Fibroblast of upper back skin (primary cell): ENCODE results near the gene CCDC187.

Source experiments
- DNase-seq: peaks from one replicate; pipeline ENCODE4 v3.0.0-alpha.2; 2013

Gene CCDC187

GRCh38 chr9:136251264-136252115 is 52.4 kb downstream of the CCDC187 start:
- DNase-seq, result no peak

DNA sequence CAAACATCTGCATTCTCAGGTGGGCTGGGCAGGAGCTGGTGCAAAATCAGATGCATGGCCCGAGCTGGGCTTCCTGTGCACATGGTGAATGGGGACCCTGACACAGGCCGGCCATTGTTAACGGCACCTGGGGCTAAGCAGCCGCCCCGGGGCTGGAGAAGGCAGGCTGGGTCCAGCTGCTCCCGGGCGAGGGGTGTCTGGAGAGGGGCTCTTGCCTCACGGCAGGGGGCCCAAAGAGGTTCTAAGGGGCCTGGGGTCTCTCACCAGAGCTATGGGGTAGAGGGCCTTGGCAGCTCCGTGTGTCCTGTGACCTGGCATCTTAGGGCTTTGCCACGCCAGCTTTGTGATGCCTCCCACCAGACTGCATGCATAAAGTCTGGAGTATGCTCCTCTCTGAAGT is 53.2 kb downstream of the CCDC187 start:
- no peak for DNase-seq

GRCh38 chr9:136249877-136250559 is 53.9 kb downstream of the CCDC187 start:
- no peak for DNase-seq

DNA sequence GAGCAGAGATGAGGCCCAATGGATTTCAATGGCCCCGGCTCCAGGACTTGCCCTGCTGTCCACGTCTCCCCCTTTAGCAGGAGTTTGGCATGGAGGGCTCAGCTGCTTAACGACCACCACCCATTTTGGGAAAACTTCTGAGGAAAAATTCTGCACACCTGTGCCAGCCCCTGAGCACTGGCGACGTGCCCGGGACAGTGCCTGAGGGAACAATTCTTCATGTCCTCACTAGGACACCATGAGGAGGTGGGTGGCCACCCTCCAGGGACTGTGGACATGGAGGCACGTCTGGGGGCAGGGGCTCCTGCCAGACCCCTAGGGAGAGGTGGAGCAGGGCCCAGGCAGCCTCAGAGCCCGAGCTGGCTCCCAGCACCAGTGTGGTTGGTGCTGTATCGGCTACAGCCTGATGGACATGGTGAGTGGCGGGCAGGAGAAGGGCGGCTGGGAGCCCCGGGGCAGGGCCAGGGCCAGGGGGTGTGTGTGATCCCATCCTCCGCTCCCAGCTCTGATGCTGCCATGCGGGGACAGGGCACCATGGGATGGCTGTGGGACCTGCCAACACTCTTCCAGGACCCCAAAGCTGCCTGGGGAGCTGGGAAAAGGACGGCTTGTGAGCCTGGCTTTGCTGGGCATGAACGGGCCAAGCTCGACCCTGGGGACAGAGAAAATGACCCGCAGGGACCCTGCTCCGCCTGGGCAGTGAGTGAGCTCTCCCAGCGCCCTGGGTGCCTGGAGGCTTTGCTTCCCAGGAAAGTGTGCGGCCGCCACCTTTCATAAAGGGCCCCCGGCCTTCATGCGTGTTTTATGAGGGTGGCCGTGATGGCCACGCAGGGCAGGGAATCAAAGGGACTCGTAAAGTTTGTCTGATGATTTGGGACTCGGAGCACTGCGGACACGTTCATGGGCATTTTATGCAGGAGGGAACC is 54.7 kb downstream of the CCDC187 start:
- no peak for DNase-seq

DNA sequence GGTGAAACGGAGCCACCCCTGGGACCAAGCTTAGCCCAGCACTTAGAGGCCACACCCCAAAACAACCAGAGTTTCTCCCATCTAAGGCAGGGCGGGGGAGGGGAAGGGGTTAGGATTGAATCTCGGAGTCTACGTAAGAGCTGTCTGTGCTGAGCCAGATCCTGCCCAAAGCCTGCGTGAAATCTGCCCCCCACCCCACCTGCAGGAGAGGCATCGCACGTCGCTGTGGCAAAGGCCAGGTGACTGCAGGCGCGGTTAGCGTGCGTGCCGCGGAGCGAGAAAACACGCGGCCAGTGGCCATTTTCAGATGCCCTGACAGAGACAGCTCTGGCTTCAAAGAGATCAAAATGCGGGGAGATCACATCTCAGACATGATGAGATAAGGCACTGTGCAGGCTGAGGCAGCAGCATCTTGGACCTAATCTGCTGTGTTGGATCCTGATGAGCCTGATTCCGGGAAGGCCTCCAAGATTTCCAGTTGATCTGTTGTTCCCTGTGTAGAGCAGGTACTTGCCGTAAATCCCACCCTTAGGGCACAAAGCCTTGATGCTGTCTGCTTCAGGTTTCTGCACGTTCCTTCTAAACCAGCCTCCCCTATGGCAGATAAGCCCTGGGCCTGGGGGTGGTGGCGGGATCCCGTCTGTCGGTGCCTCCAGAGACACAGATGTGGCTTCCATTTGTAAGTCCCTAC is 55.8 kb downstream of the CCDC187 start:
- DNase-seq, result no peak

- DNase-seq, result no peak
These were observed 56.4 kb downstream of the CCDC187 start for GRCh38 chr9:136247551-136247916.

DNA sequence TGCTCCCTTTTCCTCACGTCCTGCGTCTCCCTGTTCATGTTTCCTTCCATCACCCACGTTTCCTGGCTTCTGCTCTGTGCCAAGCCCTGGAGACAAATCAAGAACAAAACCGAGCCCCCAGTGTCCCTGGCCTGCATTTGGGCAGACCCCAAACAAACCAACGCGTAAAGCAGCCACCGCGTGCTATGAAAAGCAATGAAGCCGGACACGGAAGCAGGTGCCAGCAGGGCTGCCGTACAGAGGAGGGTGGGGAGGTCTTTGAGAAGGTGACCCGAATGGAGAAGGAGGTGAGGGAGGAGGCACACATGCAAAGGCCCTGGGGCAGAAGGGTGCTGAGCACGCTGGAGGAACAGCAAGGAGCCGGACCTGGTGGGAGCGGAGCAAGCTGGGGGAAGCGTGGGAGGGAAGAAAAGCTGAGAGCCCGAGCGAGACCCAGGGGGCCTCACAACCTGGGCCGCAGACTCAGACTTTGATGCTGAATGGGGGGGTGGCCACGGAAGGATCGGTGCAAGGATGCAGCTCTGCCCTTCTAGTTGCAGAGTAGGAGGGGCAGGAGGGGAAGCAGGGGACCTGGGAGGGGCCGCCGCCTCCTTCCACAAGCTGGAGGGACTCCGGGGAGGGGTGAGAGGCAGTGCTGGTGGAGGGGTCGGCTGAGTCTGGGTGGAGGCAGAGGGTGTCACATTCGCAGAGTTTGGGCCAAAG is 56.9 kb downstream of the CCDC187 start:
- no peak for DNase-seq

DNA sequence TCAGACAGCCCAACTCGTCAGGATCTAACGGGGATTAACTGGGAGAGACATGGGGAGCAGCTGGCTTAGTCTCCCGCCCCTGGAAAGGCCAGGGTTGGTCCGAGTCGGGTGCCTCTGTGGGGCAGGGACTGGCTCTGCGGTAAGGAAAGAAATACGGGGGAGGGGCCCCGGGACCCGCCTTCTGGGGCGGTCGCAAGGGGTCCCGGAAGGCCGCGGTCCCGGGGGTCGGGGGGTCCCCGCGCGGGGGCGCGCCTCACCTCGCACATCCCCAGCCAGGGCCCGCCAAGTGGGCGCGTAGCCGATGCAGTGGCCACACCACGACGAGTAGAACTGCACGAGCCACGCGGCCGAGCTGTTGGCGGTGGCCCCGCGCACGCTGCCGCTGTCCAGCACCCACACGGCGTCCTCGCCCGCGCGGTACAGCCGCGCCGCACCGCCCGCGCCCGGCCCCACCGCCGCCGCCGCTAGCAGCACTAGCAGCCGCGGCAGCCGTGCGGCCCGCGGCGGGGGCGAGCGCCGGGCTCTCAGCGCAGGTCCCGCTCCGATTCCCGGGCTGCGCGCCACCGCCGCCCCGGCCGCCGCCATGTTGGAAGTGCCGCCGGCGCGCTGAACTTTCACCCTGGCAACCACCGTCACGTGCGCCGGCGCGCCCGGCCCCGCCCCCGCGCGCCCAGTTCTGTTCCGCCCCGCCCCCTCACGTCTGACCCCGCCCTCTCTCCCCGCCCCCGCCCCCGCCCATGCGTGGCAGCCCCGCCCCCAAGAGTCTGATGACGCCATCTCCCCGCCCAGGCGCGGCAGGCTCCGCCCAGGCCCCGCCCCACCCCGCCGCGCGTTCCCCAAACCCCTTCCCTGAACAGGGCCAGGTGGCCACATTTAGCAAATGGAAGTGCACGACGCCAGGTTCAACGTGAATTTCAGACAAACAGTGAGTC is 58.4 kb downstream of the CCDC187 start, which contains the start of gene QSOX2:
QSOX2 (minus strand) TSS at position 594 of the 932 bp plus-strand sequence; CDS start at position 585, 9 bp downstream.
- peak; percentile 74 for DNase-seq

- no peak for DNase-seq
These were observed 59.0 kb downstream of the CCDC187 start for GRCh38 chr9:136244969-136245218.

GRCh38 chr9:136244122-136244968 is 59.5 kb downstream of the CCDC187 start:
- peak; percentile 4 for DNase-seq

DNA sequence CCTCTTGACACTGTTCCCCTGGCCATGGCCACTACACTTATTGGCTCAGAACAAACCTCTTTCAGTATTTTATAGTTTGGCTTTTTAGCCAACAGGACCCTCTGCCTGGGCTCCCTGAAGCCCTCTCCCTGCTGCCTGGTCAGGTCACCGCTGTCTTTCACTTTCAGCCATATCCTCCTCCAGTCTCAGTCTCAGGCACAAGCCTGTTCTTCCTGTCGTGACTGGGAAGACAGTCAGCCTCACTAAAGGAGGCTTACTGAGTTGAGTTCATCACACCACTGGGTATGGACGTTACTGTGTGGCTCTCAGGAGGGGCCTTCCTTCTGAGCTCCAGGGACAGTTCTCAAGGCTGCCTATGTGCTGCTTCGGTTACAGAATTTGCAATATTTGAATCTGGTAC is 60.3 kb downstream of the CCDC187 start:
- no peak for DNase-seq

- peak; percentile 4 for DNase-seq
These were observed 60.9 kb downstream of the CCDC187 start for GRCh38 chr9:136242918-136243525.

DNA sequence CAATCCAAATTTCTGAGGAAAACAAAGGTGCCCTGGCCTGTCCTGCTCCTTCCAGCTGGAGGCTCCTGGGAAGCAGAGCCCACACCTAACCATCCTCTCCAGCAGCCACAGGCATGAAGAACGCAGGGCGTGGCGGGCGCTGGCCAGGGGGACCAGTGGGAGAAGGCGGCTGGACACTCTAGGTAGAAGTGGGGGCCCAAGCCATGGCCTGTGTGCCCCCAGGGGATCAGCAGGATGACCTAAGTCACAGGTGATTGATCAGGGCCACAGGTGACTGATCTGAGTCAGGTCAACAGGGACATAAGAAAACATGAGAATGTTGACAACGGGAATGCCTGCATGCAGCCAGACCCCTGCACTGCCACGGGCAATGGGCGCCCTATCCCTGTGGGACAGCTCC is 61.6 kb downstream of the CCDC187 start:
- DNase-seq, result no peak

DNA sequence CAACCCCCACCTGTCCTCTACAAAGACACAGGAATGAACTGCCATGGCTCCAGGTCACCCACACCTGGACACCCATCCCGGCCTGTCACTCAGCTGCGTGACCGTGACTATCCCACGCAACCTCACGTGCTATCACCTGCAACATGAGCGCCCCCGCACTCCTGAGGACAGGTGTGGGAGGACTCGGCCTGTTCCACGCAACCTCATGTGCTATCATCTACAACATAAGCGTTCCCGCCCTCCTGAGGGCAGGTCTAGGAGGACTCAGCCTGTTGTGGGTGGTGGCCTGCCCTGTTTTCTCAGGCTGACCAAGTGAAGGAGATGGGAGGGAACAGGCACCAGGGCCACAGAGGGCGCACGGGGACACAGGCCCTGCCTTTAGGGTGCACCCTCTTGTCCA is 62.4 kb downstream of the CCDC187 start:
- no peak for DNase-seq

DNA sequence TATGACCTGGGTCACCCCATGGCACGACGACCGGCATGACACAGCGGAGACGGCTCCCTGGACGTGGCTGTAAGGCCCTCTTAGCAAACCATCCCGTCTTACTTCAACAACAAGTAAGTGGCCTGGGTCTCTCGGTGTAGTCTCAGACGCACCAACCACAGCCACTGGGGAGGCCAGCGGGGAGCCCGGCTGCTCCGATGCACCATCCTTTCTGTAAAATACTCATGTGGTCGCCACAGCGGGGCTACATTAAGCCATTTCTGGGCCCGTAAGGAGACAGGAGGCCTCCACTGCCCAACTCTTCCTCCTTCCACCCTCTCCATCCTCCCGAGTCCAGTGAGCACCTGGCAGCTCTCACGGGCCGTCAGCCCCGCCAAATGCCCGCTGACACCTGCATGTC is 63.0 kb downstream of the CCDC187 start:
- DNase-seq, result no peak

DNA sequence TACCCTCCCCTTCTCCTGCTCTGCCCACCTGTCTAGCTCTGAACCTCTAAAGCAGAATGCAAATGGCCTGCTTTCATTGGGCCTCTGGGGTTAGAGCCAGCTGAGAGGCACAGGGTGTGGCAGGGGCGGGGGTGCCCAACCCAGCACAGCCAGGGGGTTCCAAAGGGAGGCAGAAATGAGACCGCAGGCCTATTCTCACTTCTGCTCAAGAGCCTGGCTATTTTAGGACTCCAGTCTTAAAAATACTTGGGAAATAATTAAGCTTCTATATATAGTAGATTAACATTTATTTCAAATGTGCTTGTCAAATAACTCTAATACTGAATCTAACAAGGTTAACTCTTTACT is 63.9 kb downstream of the CCDC187 start:
- DNase-seq, result no peak

DNA sequence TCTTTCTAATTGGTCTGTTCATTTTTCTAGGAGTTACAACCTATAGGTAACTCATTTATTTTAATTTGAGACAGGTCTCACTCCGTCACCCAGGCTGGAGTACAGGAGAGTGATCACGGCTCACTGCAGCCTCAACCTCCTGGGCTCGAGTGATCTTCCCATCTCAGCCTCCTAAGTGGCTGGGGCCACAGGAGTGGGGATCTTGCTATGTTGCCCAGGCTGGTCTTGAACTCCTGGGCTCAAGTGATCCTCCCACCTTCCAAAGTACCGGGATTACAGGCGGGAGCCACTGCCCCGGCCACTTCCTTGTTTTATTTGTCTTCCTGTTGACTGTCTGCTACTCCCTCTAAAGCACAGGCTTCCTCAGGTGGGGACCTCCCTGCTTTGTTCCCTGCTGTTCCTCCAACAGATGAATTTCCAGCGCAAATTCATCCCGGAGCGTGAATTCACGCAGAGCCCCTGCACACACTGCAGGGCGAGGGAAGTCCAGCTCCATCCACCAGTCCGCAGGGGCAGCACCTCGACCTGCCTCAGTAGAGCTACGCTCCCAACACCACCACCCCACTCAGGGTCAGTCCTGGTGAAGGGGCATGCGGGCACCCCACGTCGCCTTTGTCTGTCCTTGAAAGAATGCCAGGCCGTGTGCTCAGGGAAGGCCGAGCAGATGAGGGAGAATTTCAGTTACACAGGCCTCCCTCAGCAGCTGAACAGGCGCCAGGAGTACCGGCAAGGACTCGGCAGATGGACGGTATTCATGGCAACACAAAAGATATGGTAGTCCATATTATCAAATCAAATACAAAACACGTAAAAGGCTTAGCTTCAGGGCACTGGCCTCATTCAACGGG is 64.5 kb downstream of the CCDC187 start:
- DNase-seq, result no peak

- DNase-seq, result no peak
These were observed 65.6 kb downstream of the CCDC187 start for GRCh38 chr9:136238342-136238732.
